NCI-H187 treated with DMSO at 0.1 percent for 48 hours (cell line): ENCODE data around the gene MKLN1.

ENCODE experiments used
- DNase-seq: peaks from one replicate; lab custom pipeline; 2025; lab: John Stamatoyannopoulos, UW

The MKLN1 gene

DNA sequence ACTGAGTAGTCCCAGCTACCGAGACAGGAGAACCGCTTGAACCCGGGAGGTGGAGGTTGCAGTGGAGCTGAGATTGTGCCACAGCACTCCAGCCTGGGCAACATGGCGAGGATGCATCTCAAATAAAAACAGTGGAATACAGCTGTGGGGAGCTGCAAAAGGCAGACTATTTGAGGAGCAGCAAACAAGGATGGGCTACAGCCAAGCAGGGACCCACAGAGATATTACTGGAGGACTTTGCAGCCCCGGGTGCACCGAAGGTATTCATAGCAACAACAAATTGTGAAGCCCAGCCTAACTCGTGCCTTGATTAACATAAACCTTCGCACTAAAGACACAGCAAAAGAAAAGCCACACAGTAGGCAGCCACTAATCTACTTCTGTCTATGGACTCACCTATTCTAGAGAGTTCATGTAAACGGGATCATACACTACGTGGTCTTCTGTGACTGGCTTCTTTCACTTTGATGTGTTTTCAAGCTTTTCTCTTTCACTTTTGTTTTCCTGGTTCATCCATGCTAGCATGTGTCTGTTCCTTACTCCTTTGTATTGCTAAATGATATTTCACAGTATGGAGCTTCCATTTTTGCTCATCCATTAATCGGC lies 194.8 kb downstream of the MKLN1 start:
- DNase-seq = no peak

- no peak for DNase-seq
Observed at GRCh38 chr7:131524115-131524514, 196.4 kb downstream of the MKLN1 start.

- no peak for DNase-seq
Observed at GRCh38 chr7:131524703-131525102, 197.0 kb downstream of the MKLN1 start.

GRCh38 chr7:131525820-131526219 lies 198.1 kb downstream of the MKLN1 start:
- no peak for DNase-seq

DNA sequence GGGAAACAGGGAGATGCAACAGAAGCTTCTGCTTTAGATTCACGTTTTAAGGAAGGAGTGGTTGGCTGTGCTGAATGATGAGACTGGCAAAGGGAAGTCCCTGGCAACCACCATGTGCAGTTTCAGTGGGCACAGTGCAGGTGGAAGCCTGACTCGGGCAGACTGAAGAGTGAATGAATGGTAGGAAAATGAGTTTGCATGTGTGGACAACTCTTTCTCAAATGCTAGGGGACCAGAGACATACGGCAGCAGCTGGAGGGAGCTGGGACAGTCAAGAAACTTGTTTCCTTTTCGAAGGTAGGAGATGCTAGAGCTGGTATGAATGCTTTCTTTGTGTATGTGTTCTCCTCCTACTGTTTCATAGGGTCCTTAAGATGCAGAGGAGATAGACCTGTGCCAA lies 199.8 kb downstream of the MKLN1 start:
- DNase-seq = no peak

DNA sequence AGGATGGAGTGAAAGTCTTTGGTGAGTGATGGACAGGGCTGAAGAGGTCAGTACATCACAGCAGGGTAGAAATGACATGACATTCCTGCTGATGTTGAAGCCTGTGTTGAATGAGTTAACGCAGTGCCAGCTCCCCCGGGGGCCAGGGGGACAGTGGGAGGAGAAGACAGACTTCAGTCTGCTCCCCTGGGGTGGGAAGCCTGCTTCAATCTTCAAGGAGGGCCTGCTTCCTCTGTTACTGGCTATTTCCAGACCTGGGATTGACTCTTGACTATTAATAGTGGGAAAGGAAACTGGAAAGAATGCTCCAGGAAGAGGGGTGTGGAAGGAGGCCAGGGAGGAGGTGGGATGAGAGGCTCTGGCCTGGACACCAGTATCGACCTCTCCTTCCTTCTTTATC lies 201.5 kb downstream of the MKLN1 start:
- no peak for DNase-seq

GRCh38 chr7:131529617-131530016 lies 201.9 kb downstream of the MKLN1 start:
- DNase-seq = no peak

DNA sequence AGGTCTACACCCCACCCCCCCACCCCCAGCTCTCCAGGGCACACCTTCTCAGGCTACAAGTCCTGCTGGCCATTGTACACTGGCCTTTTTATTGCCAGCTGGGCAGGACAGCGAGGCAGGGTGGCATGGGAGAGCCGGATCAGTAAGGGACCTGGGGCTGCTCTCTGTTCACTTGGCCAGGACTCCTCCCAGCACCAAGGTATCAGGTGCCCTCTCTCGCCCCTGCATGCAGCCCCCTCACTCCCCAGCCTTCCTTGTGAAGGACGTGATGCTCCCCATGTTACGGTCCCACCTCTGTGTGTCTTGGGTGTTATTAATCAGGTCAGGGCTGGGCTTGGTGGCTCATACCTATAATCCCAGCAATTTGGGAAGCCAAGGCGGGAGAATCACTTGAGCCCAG lies 202.5 kb downstream of the MKLN1 start:
- no peak for DNase-seq

- DNase-seq = no peak
Observed at GRCh38 chr7:131532570-131533091, 205.0 kb downstream of the MKLN1 start.

DNA sequence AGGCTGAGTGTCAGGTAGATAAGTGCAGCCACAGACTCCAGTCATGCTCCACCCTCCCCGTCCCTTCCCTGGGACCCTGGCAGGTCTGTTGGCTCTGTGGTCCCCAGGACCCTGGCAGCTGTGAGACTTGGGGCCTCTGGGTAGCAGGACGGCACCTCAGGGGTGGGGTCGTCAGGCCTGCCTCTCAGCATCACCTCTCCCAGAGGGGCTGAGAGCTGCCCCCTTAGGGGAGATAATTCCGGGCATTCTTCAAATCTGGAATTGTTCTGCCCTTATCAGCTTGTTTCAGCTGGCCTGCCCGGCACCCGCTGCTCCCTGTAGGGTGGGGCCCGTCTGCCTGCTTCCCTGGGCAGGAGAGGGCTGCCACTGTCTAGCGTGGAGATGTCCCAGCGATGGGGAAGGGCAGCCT lies 205.5 kb downstream of the MKLN1 start:
- no peak for DNase-seq

DNA sequence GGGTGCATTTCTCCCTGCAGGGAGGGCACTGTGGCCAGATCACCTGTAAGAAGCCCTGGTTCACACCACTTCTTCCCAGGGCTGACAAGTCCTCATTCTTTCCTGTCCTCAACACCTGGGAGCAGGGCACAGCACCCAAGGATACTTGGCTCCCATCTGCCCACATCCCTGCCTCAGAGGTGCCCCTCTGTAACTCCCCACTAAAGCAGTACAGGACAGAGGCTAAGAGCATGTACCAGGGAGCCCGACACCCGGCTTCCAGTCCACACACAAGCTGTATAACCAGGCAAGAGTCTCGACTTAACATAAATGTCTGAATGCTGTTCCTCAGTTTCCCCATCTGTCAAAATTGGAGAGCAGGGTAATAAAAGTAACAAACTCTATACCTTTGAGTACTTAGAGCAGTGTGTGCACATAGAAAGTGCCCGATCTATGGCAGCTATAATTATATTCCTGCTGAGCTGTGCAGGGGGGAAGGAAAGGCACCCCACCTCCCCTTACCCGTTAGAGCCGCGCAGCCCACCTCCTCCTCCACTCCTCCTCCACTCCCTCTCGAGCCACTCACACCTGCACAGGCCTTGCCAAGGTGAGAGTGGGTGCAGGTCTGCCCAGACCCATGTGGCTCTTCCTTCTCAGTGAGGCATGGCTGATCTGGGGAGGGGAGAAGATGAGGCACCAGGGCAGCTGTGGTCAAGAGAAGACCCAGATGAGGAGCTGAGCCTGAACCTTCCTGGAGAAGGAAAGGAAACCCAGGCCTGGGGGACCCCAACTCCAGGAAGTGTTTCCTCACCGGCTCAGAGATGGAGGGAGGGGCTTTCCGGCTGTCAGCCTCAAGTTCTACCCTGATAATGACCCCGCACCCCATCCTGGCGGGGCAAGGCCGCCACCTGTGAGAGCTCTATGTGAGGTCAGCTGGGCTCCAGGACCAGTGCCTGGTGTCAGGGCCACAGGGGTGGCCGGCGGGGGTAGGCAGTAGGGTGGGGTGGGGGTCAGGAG lies 206.2 kb downstream of the MKLN1 start:
- DNase-seq = no peak

DNA sequence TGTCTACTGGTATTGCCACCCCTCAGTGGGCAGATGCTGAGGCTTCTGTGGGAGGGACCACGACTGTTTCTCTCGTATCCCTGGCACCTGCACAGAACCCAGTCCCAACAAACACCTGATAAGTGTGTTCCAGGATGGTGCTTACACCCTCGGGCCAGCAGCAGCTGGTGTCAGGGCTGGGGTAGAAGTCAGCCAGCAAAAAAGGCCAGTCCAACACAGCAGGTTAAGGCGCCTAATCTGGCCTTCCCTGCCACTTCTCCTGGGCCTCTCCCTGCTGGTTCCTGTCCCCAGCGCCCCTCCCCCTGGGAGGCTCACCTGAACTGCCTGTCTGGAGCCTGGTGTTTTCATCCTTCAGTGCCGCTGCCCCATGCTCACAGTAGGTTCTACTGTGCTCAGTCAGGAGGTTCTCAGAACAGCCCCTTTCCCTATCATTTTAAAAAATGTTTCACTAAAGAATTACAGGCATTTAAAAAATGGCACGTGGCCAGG lies 208.7 kb downstream of the MKLN1 start:
- DNase-seq = no peak

DNA sequence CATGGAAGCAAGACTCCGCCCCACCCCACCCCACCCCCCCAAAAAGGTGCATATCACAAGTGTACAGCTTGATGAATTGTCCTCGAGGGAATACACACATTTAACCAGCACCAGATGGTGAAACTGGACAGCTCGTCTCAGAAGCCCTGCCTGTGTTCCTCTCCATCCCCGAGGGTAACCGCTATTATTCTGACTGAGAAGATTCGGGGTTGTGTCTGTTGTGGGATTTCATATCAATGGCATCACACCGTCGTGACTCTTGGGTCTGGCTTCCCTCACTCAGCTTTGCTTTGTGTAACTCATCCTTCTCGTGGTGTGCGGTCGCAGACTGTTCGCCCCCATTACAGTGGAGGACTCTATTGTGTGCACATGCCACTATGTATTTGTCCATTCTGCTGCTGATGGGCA lies 209.9 kb downstream of the MKLN1 start:
- DNase-seq = no peak

DNA sequence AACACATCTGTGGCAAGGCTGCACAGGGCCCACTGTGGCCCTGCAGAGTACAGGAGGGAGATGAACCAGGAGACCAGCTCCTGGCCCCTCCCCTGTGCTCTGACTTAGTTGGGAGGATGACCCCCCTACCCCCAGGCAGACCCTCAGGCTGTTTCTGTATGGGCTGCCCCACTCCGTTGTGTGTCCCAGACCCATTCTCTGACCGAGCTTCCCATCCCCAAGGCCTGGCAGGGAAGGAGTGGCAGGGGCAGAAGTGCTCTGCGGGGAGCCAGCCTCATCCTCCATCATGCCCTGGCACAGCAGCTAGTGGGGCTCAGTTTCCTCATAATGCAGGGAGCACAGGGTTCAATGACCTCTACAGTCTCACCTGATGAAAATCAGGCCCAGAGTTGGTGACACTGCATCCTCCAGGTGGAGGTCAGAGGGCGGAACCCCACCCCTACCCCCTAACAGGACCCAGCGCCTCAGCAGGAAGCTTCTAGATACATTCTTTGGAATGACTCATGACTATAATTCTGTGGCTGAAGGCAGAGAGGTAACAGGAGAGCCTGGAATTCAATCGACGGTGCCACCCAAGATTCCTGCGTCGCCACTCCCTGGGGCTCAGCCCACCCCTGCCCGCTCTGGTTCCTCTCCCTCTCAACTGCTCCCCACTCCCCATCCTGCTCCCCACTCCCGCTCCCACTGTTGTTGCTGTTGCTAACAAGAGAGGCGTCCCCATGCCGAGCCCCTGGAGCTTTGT lies 210.6 kb downstream of the MKLN1 start:
- no peak for DNase-seq

DNA sequence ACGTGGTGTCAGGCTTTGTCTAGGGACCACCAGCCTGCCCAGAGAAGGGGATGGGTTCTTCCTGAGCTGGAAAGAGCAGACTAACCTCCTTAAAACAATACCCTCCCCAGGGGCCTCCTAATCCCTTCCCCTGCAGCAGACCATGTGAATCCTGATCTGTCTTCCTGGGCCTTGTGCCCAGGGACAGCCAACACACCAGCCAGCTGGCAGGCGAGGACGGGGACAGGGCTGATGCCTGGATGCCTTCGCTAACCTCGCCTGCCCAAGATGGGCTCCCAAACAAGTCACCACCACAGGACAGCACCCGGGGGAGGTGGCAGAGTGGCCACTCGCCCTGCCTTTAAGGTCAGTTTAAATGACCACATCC lies 211.1 kb downstream of the MKLN1 start:
- DNase-seq = no peak

- DNase-seq = no peak
Observed at GRCh38 chr7:131540491-131541162, 213.0 kb downstream of the MKLN1 start.

DNA sequence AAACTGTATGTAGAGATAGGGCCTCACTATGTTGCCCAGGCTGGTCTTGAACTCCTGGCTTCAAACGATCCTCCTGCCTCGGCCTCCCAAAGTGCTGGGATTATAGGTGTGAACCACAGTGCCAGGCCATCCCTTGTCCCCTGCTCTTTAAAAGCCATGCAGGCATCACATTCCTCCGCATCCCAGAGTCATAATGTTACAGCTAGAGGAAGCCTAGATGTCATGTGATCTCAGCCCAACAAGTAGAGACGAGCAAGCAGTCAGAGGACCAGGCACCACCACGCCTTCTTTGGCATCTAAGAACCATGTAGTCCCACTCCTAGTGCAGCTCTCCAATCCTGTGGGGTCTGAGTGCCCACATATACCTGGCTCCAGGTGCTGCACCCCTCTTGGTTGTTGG lies 215.6 kb downstream of the MKLN1 start:
- no peak for DNase-seq

GRCh38 chr7:131544021-131544420 lies 216.3 kb downstream of the MKLN1 start:
- DNase-seq = no peak

GRCh38 chr7:131544449-131545301 lies 217.0 kb downstream of the MKLN1 start:
- no peak for DNase-seq

DNA sequence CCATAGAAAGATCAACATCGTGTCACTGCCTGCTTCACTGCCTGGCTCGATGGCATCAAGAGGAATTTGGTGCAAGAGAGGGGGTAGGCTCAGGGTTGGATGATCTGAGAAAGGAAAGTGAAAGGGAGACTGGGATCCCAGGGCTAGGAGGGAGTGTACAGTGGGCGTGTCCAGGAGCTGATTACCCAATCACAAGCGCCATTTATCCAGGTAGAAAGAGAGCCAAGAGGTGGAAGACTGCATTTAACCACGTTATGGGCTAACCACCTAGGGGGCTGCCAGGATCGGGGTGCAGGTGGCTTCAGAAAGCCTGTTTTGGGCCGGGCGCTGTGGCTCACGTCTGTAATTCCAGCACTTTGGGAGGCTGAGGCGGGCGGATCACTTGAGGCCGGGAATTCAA lies 218.4 kb downstream of the MKLN1 start:
- no peak for DNase-seq
